Measurements from ENCODE around the gene TSPAN3.

GRCh38 chr15:76994971-76995945 is 75.7 kb downstream of the TSPAN3 start, which contains the start of gene PSTPIP1:
- TF ChIP-seq CTCF (IDR thresholded peaks at IDR 0.05): no peak
- no peak for TF ChIP-seq ZFX (IDR thresholded peaks at IDR 0.05; ENCODE audit: borderline replicate concordance)
